Hematopoietic multipotent progenitor cell treated with erythropoietin and hydrocortisone succinate and interleukin-3 and kit ligand, for 15 days (in vitro differentiated cells): Measurements from ENCODE around the gene ATOSB.
A peak's percentile ranks its signal among the peaks of the same experiment; 100 is the strongest.

Source experiments
- DNase-seq: peaks from one replicate; pipeline ENCODE4 v3.0.0-alpha.2; 2015; ENCODE audit warnings: low spot score

ATOSB gene

GRCh38 chr9:35085078-35085477, 30.6 kb downstream of the ATOSB start:
- no peak for DNase-seq

DNA sequence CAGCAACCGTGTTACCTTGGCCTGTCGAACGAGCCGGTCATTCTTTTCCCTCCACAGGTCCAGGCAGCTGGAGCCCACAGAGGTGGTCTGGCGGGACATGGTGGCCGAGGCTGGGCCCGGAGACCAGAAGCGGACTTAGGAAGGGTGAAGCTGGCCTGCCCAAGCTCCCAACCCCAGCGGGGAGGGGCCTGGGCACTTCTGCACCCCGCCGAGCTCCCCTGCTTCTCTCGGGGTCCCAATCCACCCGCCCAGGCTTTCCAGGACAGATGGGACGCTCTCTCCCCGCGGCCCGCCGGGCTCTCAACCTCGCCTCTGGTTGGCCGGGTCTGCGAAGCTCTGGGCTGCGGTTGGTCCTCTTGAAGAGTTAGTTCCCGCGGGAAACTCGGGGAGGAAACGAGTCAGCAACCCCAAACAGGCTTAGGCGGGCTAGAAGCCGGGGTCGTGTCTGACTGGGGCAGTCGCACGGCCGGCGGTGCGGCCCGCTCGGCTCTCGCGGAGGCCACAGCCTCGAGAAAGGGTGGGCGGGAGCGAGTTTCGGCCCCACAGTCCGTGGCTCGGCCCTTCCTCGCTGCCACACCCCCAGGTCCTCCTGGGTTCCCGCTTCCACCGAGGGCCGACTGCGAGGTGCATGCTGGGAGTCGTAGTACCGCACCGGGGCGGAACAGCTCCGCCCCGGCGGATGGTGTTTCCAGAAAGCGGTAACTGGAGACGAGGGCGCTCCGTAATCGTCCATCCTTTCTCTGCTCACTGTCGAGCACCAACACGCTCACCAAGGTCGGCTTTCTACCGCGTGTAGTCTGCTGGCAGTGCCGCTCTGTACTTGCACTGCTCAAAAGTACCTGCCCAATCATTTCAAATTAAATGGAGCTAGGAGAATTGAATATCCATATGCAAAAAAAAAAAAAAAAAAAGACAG, 36.0 kb downstream of the ATOSB start, which contains the start of gene FANCG:
TSS of gene FANCG (minus strand) at position 517 of the 916 bp plus-strand sequence. CDS start at position 99, 418 bp downstream.
- peak; percentile 84 for DNase-seq

GRCh38 chr9:35079041-35079425, 36.6 kb downstream of the ATOSB start:
- no peak for DNase-seq

- DNase-seq: no peak
Measured at GRCh38 chr9:35078066-35078465, 37.6 kb downstream of the ATOSB start.

GRCh38 chr9:35076848-35077247, 38.8 kb downstream of the ATOSB start:
- DNase-seq: no peak

DNA sequence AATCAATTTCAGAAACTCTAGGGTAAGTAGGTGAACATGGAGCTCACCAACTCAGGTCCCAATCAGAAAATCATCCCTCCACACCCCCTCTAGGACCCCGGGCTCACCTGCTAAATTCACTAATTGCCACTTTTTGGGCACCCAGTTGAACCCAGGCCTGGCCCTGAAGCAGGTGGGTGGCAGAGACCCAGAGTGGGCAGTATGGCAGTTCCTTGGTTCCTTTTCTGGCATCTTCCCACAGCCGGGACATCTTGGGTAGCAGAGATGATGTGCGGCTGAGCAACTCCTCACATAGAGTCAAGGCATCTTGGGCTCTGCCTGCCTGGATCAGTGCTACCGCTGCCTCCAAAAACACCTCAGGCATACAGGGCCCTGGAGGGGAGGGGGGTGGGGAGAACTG, 40.3 kb downstream of the ATOSB start:
- DNase-seq: no peak

GRCh38 chr9:35074791-35075190, 40.9 kb downstream of the ATOSB start:
- no peak for DNase-seq

DNA sequence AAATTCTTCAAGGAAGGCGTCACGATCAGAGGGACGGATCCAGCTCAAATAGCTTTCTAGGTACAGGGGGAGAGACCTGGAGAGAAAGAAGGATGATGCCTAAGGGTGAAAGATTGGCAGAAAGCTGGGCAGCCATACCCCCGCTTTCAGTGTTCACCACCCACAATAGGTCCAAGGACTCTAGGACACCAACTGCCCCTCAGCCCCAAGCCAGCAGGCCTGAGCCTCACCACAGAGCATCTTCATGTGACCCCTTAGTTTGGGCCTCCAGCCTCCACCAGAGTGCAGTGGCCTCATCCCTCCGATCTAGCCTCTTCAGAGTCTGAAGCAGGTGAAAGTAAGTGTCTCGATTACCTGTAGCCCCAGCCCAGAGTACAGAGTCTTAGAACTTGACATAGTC, 41.5 kb downstream of the ATOSB start:
- no peak for DNase-seq

GRCh38 chr9:35073279-35073612, 42.4 kb downstream of the ATOSB start:
- no peak for DNase-seq

DNA sequence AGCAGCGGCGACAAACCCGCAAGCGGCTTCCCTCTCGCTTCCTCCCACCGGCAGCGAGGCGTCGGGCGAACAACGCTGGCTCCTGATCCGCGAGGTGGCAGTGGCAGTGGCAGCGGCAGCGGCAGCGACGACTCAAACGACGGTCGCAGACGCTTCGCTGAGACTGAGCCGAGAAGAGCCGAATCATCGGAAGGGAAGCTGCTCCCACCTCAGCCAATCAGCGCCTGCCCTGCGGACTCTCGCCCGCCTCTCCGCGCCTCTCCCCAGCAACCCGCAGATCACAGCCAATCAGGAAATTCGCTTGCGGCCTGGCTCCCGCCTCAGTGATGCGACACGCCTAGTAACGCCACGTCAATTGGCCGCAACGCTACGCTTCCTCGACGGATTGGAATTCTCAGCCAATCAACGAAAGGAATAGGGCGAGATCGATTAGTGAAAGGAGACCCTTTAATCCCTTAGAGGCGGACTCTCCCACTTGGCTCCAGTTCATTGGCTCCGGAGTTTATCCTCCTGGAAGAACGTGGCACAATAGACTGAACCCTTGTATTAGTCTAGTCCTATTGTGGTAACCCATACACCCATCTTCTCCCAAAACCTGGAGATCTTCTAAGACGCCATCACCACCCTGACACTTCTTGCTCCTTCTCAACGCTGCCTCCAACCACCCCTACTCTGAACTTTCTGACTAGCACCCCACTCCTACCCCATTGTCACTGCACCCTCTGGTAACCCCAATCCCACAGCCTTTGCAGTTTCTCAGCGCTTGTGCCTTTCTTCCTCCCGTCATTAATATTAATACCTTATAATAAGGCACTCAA, 43.0 kb downstream of the ATOSB start, which contains the start of gene VCP:
TSS of gene VCP (minus strand) at position 165 of the 818 bp plus-strand sequence. CDS start 272 bp downstream, outside the sequence.
- peak; percentile 98 for DNase-seq

DNA sequence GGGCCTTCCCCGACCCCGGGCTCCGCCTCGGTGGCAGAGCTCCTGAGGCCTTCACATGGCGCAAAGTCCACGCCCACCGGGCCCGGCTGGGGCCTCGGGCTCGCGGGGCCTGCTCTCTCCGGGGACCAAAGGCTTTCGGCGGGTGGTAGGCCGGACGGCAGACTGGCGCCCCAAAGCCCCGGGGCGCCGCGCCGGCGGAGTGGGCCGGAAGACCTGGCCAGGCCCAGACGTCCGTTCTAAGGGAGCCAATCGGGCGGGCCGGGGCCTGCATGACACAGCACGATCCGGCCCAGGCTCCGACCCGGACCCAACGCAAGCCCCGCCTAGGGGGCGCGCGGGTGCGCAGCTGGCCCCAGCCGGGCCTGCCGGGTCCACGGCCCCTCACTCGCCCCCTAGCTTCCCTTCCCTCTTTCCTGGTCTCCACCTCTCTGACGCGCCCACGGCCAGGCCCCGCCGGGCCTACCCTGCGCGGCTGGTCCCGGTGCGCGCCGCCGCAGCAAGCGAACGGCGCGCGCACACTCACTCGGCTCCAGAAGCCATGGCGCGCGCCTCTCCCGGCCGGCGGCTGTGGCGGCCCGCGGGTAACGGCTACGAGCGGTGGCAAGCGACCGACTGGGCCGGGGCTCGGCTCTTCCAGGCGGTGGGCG, 43.7 kb downstream of the ATOSB start:
- DNase-seq: peak; percentile 81

DNA sequence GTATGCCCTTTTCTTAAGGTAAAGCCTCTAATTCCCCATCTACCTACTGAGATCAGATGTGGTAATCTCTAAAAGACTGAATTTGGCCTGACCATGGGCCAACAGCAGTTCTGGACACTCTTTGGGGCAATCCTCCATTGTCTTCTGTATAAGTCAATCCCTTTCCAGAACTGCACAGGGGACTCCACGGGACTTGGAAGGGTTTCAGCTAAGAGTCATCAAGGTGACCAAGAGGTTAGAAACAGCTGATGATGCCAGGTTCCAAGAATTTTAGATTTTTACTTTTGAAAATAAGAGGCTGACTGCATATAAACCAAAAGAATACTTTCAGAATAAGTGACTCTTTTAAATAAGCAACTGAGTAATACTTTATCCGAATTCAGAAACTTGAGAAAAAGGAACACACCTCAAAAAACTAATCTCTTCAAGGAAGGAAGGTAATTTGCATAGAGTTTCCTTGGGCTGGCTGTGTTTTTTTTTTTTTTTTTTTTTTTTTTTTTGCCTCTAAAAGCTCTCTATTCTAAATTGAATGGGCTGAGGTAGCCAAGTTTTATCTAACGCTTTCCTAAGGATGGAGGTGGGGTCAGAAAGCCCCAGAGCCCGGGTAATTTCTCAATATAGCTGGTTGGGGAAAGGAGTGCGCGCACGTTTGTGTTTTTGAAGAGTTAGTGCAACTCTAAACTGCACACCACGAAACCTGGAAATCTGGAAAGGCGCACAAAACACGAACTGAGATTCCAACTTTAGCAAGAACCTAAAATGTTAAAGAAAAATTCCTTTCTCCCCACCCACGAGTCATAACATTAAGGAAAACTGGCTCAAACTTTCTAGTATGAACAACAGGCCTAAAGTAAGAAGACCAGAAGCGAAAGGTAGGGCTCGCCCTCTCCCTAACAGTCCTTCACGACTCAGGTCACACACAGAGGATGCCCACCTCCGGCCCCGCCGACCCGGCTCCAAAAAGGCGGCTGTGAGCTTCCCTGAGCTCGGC, 44.5 kb downstream of the ATOSB start:
- peak; percentile 16 for DNase-seq

- no peak for DNase-seq
Measured at GRCh38 chr9:35069020-35069419, 46.6 kb downstream of the ATOSB start.

DNA sequence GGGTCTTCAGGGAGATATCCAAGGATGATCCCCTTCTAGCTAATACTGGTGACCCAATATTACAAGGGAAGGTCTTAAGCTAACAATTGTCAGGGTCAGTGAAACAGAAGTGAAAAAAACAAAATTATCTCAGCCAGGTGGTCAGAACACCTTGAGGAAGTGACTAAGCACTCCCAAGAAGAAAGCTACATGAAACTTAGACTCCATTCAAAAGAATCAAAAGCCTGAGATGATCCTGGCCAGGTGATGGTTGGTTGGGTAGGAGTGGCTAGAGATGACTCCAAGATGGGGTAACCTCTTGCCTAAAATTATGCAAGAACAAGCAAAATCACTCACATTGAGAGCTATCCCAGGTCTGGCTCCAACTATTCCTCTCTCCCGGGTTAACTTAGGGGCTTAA, 48.6 kb downstream of the ATOSB start:
- no peak for DNase-seq

GRCh38 chr9:35060548-35061207, 55.0 kb downstream of the ATOSB start:
- no peak for DNase-seq

DNA sequence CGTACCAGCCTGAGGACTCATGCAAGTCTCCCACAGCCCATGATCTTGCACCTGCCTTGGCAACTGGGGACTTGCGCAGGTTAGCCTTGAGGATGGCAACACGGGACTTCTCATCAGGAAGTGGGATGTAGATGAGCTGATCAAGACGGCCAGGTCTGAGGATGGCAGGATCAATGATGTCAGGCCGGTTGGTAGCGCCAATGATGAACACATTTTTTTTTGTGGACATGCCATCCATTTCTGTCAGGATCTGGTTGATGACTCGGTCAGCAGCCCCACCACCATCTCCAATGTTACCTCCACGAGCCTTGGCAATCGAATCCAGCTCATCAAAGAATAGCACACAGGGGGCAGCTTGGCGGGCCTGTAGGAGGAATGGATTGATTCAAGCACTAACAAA, 56.2 kb downstream of the ATOSB start:
- DNase-seq: no peak

- DNase-seq: no peak
Measured at GRCh38 chr9:35057271-35057620, 58.4 kb downstream of the ATOSB start.

- DNase-seq: no peak
Measured at GRCh38 chr9:35056571-35057270, 58.9 kb downstream of the ATOSB start.

DNA sequence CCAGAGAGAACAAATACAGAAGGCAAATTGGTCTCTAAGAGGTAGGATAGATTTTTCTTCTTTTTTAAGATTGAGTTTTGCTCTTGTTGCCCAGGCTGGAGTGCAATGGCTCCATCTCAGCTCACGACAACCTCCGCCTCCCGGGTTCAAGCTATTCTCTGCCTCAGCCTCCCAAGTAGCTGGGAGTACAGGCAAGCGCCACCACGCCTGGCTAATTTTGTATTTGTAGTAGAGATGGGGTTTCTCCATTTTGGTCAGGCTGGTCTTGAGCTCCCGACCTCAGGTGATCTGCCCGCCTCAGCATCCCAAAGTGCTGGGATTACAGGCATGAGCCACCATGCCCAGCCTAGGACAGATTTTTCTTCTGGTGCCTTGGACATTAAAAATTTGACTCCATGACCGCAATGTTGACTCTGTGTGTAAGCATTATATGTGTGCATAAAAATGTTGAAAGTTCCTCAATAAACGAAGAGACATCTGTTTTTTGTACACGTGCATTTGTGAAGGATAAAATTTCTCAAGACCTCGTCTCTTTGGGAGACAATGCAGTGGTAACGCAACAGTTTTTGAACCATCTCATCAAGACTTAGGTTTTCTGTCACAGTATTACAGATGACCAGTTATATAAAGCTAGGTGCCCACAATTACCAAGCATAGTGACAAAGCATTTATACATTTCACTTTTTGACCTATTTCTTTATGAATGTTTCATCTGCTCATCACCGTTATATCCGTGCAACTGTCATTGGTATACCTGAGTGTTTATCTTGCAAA, 60.6 kb downstream of the ATOSB start:
- DNase-seq: no peak
